COR-L47 (cell line): ENCODE results near the gene BLTP3A.
"Not testable (repeated sequence)": the region's sequence is repeated elsewhere in the genome, so short reads cannot be mapped to it uniquely, and the experiment has no call there.

Experiments
- DNase-seq: peaks from one replicate; lab custom pipeline; 2025; lab: John Stamatoyannopoulos, UW

Gene BLTP3A

DNA sequence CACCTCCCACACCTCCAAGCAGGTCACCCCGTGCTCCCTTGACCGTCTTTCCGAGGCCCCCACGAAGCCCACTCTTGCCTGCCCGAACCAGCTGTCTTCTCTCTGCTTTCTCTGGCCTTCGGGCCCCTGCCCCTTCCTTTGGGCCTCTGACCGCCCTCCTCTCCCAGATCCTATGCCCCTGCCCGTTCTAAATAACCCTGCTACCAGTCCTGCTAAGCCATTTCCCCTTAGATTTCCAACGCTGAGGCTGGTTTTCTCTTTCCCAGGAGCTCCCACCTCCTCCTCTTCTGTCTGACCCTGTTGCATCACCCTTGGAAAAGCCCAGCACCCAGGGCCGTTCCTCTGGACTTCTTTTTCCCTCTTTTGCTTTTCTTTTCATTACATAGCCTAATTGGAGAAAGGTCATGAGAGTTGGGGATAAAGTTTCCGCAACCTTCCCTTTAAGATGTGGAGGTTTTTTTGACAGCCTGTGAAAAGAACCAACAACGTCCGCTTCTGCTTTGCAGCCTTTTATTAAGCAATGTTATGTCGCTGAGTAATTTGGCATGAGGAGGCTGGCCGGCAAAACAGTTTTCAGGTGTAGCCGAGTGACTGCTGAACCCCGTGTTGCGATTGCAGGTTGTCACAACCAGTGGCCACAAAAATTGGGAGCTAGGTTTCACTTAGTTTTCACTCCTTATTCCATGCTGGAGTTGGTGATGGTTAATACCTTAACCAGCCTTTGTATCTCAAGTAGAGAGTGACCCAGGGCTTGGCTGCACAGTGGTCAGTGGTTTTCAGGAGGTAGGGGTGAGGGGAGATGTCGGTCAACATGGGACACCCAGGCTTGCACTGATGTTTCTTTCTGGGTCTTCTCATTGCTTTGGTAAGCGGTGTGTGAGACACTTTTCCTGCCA, 970 bp downstream of the BLTP3A start:
- peak; percentile 12 for DNase-seq

- no peak for DNase-seq
These were observed 2.0 kb downstream of the BLTP3A start for GRCh38 chr6:34793877-34794276.

DNA sequence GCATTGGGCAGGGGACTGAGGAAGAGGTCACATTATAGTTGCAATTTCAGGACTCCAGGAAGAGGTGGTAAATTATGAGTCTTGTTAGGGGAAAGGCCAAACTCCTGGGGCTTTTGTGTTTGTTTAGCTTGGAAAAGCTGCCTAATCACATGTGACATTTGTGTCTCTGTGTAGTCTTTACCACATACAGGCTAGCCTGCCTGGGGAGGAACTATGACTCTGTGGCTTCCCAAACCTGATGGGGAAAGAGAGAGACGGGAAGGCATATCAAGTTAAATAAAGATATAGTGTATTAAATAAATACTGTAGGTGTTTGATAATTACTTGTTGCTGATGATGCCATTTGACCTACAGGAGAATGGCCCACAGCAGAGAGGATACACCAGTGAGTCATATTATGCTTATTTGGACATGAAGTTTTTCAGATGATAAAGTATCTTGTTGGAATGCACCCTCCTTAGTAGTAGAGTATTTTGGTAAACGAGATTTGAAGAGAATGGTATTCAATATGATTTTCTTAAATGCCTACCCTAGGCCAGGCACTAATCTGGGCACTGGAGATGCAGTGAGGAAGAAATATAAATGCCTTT, 4.0 kb downstream of the BLTP3A start:
- no peak for DNase-seq

DNA sequence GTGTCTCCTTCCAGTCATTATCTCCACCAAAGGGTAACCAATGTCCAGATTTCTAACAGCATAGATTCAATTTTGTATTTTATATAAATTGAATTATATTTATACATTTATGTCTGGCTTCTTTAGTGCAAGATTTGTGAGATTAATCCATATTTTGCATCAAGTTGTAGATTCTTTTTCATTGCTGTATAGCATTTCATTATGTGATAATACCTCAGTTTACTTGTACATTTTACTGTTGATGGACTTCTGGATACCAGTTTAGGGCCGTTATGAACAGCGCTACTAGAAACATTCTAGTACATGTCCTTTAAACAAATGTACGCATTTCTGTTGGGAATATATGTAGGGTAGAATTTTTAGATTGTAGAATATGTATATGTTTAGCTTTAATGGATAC, 6.2 kb downstream of the BLTP3A start:
- DNase-seq, result no peak

DNA sequence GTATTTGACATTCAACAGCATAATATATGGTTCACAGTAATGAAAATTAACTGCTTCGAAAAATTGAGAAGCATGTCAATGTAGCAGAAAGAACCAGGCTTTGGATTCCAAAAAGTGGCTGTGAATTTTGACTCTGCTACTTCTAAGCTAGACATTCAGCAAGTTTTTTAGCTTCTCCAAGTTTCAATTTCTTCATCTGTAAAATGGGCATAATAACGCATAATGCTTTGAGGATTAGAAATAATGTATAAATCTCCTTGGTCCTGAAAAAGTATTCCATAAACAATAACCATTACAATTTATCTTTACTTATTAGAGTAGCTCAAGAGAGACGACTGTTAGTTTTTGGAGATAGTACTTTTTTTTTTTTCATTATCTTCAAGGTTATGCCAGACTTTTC, 7.7 kb downstream of the BLTP3A start:
- DNase-seq, result no peak

GRCh38 chr6:34804543-34804942, 12.7 kb downstream of the BLTP3A start:
- no peak for DNase-seq

GRCh38 chr6:34805074-34805473, 13.2 kb downstream of the BLTP3A start:
- DNase-seq, result not testable (repeated sequence)

GRCh38 chr6:34806738-34807453, 15.0 kb downstream of the BLTP3A start:
- no peak for DNase-seq

DNA sequence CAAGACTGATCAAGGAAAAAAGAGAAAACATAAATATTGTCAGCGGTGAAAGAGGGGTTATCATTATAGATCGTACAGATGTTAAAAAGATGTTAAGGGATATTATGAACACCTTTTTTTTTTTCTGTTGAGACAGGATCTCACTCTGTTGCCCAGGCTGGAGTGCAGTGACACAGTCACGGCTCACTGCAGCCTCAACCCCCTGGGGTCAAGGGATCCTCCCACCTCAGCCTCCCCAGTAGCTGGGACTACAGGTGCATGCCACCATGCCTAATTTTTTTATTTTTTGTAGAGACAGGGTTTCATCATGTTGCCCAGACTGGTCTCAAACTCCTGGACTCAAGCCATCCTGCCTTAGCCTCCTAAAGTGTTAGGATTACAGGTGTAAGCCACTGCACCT, 16.6 kb downstream of the BLTP3A start:
- not testable (repeated sequence) for DNase-seq

- DNase-seq, result not testable (repeated sequence)
These were observed 17.5 kb downstream of the BLTP3A start for GRCh38 chr6:34809419-34809818.

- no peak for DNase-seq
These were observed 18.4 kb downstream of the BLTP3A start for GRCh38 chr6:34810017-34810882.

DNA sequence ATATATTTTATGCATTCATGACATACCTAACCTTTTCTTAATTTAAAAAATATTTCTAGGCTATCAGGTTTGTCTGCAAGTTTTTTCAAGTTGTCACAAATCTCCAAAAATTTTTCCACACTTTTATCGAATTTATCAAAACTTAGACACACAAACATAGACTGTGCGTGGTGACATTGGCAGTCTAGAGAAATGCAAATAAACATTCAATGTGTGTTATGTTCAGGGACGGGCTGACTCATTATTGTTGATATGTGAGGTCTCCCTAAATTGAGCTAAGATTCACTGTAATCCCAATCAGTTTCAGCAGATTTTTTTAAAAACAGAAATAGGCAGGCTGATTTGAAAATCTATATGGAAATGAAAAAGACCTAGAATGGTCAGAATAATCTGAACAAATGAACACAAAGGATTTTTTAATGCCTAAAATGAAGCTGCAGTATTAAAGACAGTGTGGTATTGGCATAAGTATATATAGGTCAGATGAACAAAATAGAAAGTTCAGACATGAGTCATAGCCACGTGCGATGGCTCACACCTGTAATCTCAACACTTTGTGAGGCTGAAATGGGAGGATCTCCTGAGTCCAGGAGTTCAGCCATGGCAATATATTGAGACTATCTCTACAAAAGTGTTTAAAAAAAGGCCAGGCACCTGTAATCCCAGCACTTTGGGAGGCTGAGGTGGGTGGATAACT, 19.2 kb downstream of the BLTP3A start:
- no peak for DNase-seq

- DNase-seq, result no peak
These were observed 21.3 kb downstream of the BLTP3A start for GRCh38 chr6:34813028-34813713.

GRCh38 chr6:34816635-34817301, 24.9 kb downstream of the BLTP3A start:
- DNase-seq, result no peak

DNA sequence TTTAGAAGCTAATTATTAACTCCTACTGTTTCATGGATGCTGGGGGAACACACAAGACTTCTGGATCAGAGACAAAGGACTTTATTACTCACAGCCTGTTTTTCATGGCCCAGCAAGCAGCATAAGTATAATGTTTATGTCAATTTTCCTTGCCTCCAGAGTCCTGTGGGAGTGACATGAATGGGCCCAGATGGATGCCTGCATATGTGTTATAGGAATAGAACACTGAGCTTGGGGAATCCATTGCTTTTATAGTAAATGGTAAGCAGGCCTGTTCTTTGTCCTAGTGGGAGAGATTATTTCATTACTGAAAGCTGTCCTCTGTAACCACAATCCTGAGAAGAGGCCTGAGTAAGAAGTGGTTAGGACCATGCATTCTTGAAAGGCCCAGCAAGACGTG, 25.6 kb downstream of the BLTP3A start:
- no peak for DNase-seq

DNA sequence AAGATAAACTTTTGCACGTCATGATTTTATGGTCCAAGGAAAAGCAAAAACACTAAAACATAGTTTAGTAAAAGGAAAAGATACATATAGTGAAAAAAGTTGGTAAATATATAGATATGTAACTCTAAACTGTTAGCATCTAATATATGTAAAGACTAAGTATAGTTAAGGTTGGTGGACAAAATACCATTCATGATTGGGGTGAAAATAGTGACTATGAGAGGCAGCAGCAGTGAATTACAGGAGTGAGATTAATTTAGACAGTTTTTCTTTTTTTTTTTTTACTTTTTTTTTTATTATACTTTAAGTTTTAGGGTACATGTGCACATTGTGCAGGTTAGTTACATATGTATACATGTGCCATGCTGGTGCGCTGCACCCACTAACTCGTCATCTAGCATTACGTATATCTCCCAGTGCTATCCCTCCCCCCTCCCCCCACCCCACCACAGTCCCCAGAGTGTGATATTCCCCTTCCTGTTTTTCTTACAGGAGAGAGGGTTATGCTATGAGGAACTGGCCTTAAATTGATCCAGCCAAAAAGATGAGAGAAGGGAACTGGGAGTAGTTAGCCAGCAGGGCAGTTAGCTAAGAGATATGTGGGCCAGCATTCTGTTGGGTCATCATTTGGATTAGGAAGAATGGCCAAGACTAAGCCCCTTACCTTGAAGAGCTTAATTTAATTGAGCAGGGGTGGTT, 27.1 kb downstream of the BLTP3A start:
- DNase-seq, result not testable (repeated sequence)

- DNase-seq, result no peak
These were observed 27.9 kb downstream of the BLTP3A start for GRCh38 chr6:34819571-34820480.

DNA sequence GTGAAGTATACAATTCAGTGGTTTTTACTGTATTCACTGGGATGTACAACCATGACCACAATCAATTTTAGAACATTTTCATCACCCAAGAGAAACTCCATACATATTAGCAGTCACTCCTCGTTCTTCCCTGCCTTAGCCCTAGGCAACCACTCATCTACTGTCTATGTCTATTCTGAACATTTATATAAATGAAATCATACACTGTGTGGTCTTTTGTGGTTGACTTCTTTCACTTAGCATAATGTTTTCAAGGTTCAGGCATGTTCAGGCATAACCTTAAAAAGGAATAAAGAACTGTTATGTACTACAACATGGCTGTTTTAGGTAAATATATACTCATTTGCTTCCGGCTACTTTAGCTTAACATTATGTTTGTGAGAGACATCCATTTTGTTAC, 37.3 kb downstream of the BLTP3A start:
- DNase-seq, result no peak
